Tibial nerve (tissue), 4 donors: ENCODE measurements around the gene BTBD19.

Source experiments
- EP300 ChIP-seq, 2 donors: sonication (generic); formaldehyde crosslinking; IDR thresholded peaks; one replicate each; pipeline ENCODE4 v1.6.1; 2017; ENCODE audit warnings: antibody characterized with exemption in 2 of 2, mild to moderate bottlenecking in 1 of 2
- POLR2A ChIP-seq, 2 donors: fragments of 450-650 bp; IDR thresholded peaks; one replicate each; pipeline ENCODE4 v1.6.1; 2017; ENCODE audit warnings: antibody characterized with exemption in 2 of 2, mild to moderate bottlenecking in 2 of 2, moderate library complexity in 2 of 2
- TF ChIP-seq, protein P1 (sequence below), 5 experiments: fragments of 200-600 bp in 3 of 5; fragments of 450-650 bp in 2 of 5; sonication (generic) in 3 of 5; IDR thresholded peaks; one replicate each; pipeline ENCODE4 v1.5.1; 2016 to 2019; ENCODE audit warnings: antibody characterized with exemption in 5 of 5, mild to moderate bottlenecking in 3 of 5, moderate library complexity in 2 of 5

DNA sequence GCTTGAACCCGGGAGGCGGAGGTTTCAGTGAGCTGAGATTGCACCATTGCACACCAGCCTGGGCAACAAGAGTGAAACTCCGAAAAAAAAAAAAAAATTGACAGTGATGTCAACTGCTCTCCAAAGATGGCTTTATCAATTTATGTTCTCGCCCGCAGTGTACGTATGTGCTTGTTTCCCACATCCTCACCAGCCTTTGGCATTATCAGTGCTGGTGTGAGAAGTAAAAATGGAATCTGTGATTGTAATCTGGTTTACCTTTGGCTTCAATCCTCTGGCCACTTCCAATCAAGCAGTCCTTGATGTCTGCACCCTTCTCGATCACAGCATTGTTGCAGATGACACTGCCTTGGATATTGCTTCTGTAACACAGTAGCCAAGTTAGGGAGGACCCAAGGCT is 49.1 kb downstream of the BTBD19 start:
- TF ChIP-seq EP300 (IDR thresholded peaks at IDR 0.05) (no peak), POLR2A (IDR thresholded peaks at IDR 0.05) (no peak)
- TF ChIP-seq, protein P1, sequence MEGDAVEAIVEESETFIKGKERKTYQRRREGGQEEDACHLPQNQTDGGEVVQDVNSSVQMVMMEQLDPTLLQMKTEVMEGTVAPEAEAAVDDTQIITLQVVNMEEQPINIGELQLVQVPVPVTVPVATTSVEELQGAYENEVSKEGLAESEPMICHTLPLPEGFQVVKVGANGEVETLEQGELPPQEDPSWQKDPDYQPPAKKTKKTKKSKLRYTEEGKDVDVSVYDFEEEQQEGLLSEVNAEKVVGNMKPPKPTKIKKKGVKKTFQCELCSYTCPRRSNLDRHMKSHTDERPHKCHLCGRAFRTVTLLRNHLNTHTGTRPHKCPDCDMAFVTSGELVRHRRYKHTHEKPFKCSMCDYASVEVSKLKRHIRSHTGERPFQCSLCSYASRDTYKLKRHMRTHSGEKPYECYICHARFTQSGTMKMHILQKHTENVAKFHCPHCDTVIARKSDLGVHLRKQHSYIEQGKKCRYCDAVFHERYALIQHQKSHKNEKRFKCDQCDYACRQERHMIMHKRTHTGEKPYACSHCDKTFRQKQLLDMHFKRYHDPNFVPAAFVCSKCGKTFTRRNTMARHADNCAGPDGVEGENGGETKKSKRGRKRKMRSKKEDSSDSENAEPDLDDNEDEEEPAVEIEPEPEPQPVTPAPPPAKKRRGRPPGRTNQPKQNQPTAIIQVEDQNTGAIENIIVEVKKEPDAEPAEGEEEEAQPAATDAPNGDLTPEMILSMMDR (IDR thresholded peaks at IDR 0.05): no peak
